WERI-Rb-1 (cell line): Measurements from ENCODE around the gene CLEC17A.
"Not testable (repeated sequence)": the region's sequence is repeated elsewhere in the genome, so short reads cannot be mapped to it uniquely, and the experiment has no call there.

ENCODE experiments used
- DNase-seq: peaks from one replicate; pipeline ENCODE4 v3.0.0-alpha.2; 2020
- H3K27ac ChIP-seq: fragments of 250-450 bp; sonication (Bioruptor Pico); 2 replicates; pipeline ENCODE4 v1.5.1; 2020; ENCODE audit warnings: mild to moderate bottlenecking, moderate library complexity
- H3K27me3 ChIP-seq: fragments of 250-450 bp; sonication (Bioruptor Pico); 2 replicates; pipeline ENCODE4 v1.5.1; 2021; ENCODE audit warnings: mild to moderate bottlenecking, low read depth, moderate library complexity; ENCODE audit not compliant: insufficient read depth, severe bottlenecking
- H3K36me3 ChIP-seq: fragments of 250-450 bp; sonication (Bioruptor Pico); 2 replicates; pipeline ENCODE4 v1.5.1; 2020; ENCODE audit warnings: mild to moderate bottlenecking, moderate library complexity
- H3K4me3 ChIP-seq: 2 replicates; pipeline ENCODE4 v1.5.1; 2011; ENCODE audit warnings: low read depth, mild to moderate bottlenecking, control low read depth, low read length
- H3K9me3 ChIP-seq: fragments of 250-450 bp; sonication (Bioruptor Pico); 2 replicates; pipeline ENCODE4 v1.5.1; 2021; ENCODE audit warnings: mild to moderate bottlenecking, moderate library complexity; ENCODE audit not compliant: severe bottlenecking
- CTCF ChIP-seq: IDR thresholded peaks from 2 replicates; pipeline ENCODE4 v1.5.1; 2011; ENCODE audit warnings: low read depth, mild to moderate bottlenecking, control low read depth, inconsistent platforms, low read length

The CLEC17A gene

DNA sequence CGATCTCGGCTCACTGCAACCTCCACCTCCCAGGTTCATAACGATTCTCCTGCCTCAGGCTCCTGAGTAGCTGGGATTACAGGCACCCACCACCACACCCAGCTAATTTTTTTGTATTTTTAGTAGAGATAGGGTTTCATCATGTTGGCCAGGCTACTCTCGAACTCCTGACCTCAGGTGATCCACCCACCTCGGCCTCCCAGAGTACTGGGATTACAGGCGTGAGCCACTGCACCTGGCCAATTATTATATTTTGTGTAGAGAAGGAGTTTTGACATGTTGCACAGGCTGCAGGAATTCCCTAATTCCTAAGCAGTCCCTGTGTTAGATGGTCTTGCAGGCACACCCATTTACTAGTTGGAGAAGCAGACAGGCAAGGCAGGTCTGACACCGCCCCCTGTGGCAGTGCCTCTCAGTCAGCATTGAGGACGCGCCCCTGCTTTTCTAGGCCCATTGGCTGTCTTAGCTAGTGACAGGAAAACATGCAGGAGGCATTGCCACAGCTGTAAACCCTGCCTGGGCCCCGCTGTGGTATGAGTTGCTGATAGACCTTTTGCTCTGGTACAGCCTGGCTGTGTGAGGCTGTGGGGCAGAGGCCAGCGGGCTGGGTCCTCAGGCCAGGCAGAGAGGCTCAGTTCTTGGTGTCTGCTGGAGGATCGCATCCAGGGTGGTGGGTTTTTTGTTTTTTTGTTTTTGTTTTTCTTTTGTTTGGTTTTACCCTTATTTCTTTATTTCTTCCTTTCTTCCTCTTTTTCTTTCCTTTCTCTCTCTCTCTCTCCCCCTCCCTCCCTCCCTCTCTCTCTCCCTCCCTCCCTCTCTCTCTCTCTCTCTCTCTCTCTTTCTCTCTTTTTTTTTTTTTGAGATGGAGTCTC is 31.5 kb upstream of the CLEC17A start:
- not testable (repeated sequence) for H3K4me3 ChIP-seq, H3K27ac ChIP-seq, H3K27me3 ChIP-seq, H3K9me3 ChIP-seq
- H3K36me3 ChIP-seq: peaks cover 16% of the 10 kb centered on the region
- DNase-seq: peak; percentile 50
- TF ChIP-seq CTCF: peak; percentile 62; the same call in 1 of the 2 replicates

DNA sequence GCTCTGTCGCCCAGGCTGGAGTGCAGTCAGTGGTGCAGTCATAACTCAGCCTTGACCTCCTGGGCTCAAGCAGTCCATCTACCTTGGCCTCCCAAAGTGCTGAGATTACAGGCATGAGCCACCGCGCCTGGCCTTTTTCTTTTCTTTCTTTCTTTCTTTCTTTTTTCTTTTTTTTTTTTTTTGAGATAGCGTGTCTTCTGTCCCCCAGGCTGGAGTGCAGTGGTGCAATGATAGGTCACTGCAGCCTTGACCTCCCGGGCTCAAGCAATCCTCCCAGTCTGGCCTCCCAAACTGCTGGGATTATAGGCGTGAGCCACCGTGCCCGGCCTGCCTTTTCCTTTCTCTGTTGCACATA is 30.9 kb upstream of the CLEC17A start:
- peaks cover 16% of the 10 kb centered on the region for H3K36me3 ChIP-seq
- not testable (repeated sequence) for H3K27me3 ChIP-seq, DNase-seq, H3K9me3 ChIP-seq, H3K4me3 ChIP-seq, H3K27ac ChIP-seq

DNA sequence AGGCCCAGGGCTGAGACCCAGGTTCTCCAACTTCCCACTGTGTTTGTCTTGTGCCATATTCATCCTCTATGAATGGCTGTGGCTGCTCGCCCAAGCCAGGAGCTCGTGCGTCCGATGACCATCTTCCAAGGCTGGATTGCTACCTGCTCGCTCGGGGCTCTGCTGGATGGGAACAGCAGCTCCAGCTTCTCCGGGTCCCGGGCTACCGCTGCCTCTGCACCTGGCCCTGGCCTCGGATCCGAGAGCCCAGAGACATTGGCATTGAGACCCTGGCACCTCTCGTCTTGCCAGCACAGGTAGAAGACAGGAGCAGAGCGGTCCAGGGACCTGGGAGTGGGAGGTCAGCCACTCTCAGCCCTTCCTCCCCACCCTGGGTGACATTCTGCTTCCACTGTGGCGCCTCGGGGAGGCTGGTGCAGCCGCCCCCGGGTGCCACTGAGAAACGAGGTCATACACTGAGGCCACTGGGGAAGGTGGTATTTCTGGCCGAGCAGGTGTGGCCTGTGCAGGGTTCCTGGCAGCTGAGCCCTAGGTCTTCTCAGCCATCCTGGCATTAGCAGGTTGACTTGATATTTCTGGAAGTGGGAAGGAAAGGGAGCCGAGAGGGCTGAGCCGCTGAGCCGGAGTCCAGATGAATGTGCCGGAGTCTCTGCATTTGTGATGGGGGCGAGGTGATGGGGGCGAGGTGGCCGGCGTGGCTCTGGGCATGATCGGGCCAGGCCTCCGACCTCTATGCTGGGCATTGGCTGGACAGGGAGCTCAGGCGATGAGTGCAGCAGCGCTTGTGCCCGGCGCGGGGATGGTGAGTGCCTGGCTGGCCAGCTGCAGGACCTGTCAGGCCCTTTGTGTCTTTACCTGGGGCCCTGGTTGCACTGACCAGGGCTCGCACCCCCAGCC is 29.6 kb upstream of the CLEC17A start:
- no peak for DNase-seq
- no peak for TF ChIP-seq CTCF
- peaks cover 19% of the 10 kb centered on the region for H3K36me3 ChIP-seq
- no peak overlapping the region for H3K4me3 ChIP-seq
- H3K9me3 ChIP-seq: no peaks in the 10 kb centered on the region
- no peaks in the 10 kb centered on the region for H3K27me3 ChIP-seq
- no peak overlapping the region for H3K27ac ChIP-seq

DNA sequence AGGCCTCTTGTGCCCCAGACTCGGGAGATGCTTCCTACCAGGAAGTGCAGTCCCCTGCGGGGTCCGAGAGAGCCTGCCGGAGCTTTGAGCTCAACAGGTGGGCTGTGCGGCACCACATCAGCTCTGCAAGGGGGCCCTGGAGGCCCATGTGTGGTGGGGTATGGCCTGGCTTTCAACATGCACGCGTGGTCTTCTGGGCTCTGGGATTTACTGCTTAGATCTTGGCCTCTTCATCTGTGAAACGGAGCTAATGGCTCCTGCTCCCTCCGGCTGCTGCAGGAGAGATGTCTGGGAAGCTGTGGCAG is 29.0 kb upstream of the CLEC17A start:
- no peak overlapping the region for H3K27ac ChIP-seq
- H3K36me3 ChIP-seq: peaks cover 14% of the 10 kb centered on the region
- no peak for TF ChIP-seq CTCF
- no peaks in the 10 kb centered on the region for H3K9me3 ChIP-seq
- DNase-seq: no peak
- no peak overlapping the region for H3K4me3 ChIP-seq
- H3K27me3 ChIP-seq: no peaks in the 10 kb centered on the region

DNA sequence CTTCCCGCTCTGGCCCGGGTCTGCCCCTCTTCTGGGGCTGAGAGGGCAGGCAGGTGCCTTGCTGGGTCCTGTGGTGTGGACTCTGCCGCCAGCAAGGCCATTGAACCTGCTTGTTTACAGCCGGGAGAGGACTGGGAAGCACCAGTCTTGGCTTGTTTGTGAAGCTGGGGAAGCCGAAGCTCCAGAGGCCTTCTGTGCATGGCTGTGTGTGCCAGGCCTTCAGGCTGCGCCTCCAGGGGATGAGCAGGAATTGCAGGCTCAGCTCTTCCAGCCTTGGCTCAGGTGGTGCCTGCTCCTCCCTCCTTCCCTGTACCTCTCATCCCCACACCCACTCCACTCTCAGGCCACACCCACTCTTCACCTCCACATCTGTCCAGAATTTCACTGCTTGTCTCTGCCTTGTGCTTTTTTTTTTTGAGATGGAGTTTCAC is 28.5 kb upstream of the CLEC17A start:
- Histone ChIP-seq H3K9me3 (no peaks in the 10 kb centered on the region), H3K27ac (no peak overlapping the region), H3K4me3 (no peak overlapping the region), H3K36me3 (peaks cover 12% of the 10 kb centered on the region), H3K27me3 (no peaks in the 10 kb centered on the region)
- TF ChIP-seq CTCF: peak; percentile 23; the same call in 1 of the 2 replicates
- DNase-seq: no peak

GRCh38 chr19:14555918-14556661 is 26.8 kb upstream of the CLEC17A start:
- no peak overlapping the region for H3K27ac ChIP-seq
- peaks cover 5% of the 10 kb centered on the region for H3K36me3 ChIP-seq
- TF ChIP-seq CTCF: no peak
- H3K27me3 ChIP-seq: no peaks in the 10 kb centered on the region
- H3K9me3 ChIP-seq: no peaks in the 10 kb centered on the region
- DNase-seq: no peak
- H3K4me3 ChIP-seq: no peak overlapping the region
